KMS-11 (cell line): ENCODE results near the gene ZFPL1.

Experiments used
- H2AFZ ChIP-seq: fragments of 200-600 bp; sonication (generic); 2 replicates; pipeline ENCODE4 v1.6.1; 2016; ENCODE audit warnings: antibody characterized with exemption, mixed run types, low read depth
- H3K27ac ChIP-seq: fragments of 200-600 bp; sonication (generic); 2 replicates; pipeline ENCODE4 v1.6.1; 2016; ENCODE audit warnings: mild to moderate bottlenecking, mixed run types
- H3K27me3 ChIP-seq: fragments of 200-600 bp; sonication (generic); 2 replicates; pipeline ENCODE4 v1.6.1; 2017; ENCODE audit warnings: mild to moderate bottlenecking, low read depth, mixed run types, moderate library complexity; ENCODE audit not compliant: insufficient read depth
- H3K36me3 ChIP-seq: fragments of 200-600 bp; sonication (generic); 2 replicates; pipeline ENCODE4 v1.6.1; 2017; ENCODE audit warnings: mild to moderate bottlenecking, mixed run types; ENCODE audit not compliant: insufficient read depth
- H3K4me1 ChIP-seq: fragments of 200-600 bp; sonication (generic); 2 replicates; pipeline ENCODE4 v1.6.1; 2016; ENCODE audit warnings: mild to moderate bottlenecking, low read depth, mixed run types; ENCODE audit not compliant: poor library complexity, severe bottlenecking
- H3K4me2 ChIP-seq: fragments of 200-600 bp; sonication (generic); 2 replicates; pipeline ENCODE4 v1.7.0; 2016; ENCODE audit warnings: mild to moderate bottlenecking, mixed run types
- H3K4me3 ChIP-seq: fragments of 200-600 bp; sonication (generic); IDR thresholded peaks from 2 replicates; pipeline ENCODE4 v1.6.1; 2017; ENCODE audit warnings: low read depth, low read length, mixed read lengths; ENCODE audit not compliant: insufficient read depth
- H3K79me2 ChIP-seq: fragments of 200-600 bp; sonication (generic); 2 replicates; pipeline ENCODE4 v1.6.1; 2016; ENCODE audit warnings: low read depth, mixed run types; ENCODE audit not compliant: insufficient read depth
- H3K9ac ChIP-seq: fragments of 200-600 bp; sonication (generic); 2 replicates; pipeline ENCODE4 v1.6.1; 2016; ENCODE audit warnings: mild to moderate bottlenecking, mixed run types
- H4K20me1 ChIP-seq: fragments of 200-600 bp; sonication (generic); 2 replicates; pipeline ENCODE4 v1.6.1; 2016; ENCODE audit warnings: mild to moderate bottlenecking, mixed run types; ENCODE audit not compliant: insufficient read depth
- TF ChIP-seq, protein P1 (sequence below): fragments of 200-600 bp; sonication (generic); conservative IDR thresholded peaks from 2 replicates; pipeline ENCODE4 v1.6.1; 2017; ENCODE audit warnings: low read depth, mild to moderate bottlenecking, antibody characterized with exemption, low read length, moderate library complexity, mixed read lengths

Gene ZFPL1

DNA sequence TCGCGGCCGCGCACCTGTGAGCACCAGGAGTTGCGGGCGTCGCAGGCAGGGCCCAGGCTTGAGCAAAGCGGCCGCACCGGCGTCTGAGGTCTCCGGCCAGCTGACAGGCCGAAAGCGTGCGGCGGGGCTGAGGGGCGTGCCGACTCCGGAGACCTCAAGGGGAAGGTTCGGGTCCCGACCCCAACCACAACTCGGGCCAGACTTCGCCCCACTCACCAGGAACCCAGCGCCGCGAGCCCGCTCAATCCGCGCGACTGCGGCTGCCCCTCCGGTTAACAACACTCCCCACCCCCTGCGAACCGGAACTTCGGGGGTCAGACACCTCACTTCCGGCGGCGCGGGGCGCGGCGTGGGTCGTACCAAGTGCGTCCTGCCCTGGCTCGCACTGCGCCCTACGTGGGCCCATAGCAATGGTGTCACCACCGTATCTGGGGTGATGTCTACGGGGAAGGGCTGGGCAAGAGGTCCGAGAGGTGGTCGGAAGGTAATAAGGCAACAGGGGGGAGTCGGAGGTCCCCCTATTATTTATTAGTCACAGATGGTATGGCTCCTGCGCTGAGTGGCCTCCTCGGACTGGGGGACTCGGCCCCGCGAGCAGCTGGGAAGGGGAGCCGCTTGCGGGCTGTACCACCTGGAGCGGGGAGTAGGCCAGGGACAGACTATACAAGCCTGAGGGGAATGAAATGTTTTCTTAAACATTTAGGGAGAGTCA, 50.4 kb downstream of the ZFPL1 start, which contains the start of gene SYVN1:
Gene SYVN1 (minus strand): TSS at position 280 of the 712 bp plus-strand sequence. CDS start 918 bp downstream, outside the sequence.
- Histone ChIP-seq H2AFZ (peak within 1 kb of the TSS; percentile 48), H3K9ac (peak within 1 kb of the TSS; percentile 99), H3K4me2 (peak within 1 kb of the TSS; percentile 80), H3K4me3 (peak within 1 kb of the TSS; percentile 37), H3K27me3 (no peaks in the 10 kb centered on the region), H3K27ac (peak within 1 kb of the TSS; percentile 94), H4K20me1 (no peaks in the 10 kb centered on the region), H3K36me3 (no peaks in the 10 kb centered on the region), H3K79me2 (peaks cover 14% of the 10 kb centered on the region), H3K4me1 (peaks cover 25% of the 10 kb centered on the region)
- TF ChIP-seq, protein P1, sequence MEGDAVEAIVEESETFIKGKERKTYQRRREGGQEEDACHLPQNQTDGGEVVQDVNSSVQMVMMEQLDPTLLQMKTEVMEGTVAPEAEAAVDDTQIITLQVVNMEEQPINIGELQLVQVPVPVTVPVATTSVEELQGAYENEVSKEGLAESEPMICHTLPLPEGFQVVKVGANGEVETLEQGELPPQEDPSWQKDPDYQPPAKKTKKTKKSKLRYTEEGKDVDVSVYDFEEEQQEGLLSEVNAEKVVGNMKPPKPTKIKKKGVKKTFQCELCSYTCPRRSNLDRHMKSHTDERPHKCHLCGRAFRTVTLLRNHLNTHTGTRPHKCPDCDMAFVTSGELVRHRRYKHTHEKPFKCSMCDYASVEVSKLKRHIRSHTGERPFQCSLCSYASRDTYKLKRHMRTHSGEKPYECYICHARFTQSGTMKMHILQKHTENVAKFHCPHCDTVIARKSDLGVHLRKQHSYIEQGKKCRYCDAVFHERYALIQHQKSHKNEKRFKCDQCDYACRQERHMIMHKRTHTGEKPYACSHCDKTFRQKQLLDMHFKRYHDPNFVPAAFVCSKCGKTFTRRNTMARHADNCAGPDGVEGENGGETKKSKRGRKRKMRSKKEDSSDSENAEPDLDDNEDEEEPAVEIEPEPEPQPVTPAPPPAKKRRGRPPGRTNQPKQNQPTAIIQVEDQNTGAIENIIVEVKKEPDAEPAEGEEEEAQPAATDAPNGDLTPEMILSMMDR: no peak

DNA sequence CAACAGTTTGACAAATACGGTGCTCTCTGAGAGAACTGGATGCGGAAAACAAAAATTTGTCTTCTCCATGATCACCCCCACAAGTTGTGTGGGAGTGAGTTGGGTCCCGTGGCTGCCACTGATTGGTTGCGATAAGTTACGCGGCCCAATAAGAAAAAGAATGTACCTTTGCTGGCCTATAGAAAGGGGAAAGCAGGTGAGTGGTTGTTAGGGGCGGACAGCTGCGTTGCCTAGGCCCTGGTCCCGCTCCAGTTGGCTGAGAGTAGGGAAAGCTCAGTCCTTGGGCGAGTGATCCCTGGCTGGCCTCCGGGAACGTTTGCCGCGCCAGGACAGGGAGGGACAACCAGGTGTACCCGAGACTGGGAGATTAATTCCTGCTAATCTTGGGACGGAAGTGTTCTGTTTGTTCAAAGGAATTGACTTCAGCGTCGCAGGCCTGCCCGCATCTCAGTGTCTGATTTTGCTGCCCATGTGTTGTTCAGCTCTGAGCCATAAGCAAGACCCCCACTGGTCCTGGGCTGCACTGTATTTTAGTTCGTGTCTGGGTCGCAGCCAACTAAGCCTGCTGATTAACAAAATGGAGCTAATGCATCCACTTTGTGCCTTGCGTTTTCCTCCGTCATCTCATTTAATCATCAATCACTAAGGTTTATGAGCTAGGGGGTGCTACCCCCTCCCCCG, 51.1 kb downstream of the ZFPL1 start:
- H3K27ac ChIP-seq: peak overlapping the region; percentile 94
- peak overlapping the region; percentile 48 for H2AFZ ChIP-seq
- no peaks in the 10 kb centered on the region for H4K20me1 ChIP-seq
- peaks cover 14% of the 10 kb centered on the region for H3K79me2 ChIP-seq
- H3K4me1 ChIP-seq: peaks cover 25% of the 10 kb centered on the region
- no peaks in the 10 kb centered on the region for H3K36me3 ChIP-seq
- peak overlapping the region; percentile 99 for H3K9ac ChIP-seq
- TF ChIP-seq, protein P1: no peak
- H3K4me3 ChIP-seq: peak overlapping the region; percentile 37
- no peaks in the 10 kb centered on the region for H3K27me3 ChIP-seq
- peak overlapping the region; percentile 80 for H3K4me2 ChIP-seq

DNA sequence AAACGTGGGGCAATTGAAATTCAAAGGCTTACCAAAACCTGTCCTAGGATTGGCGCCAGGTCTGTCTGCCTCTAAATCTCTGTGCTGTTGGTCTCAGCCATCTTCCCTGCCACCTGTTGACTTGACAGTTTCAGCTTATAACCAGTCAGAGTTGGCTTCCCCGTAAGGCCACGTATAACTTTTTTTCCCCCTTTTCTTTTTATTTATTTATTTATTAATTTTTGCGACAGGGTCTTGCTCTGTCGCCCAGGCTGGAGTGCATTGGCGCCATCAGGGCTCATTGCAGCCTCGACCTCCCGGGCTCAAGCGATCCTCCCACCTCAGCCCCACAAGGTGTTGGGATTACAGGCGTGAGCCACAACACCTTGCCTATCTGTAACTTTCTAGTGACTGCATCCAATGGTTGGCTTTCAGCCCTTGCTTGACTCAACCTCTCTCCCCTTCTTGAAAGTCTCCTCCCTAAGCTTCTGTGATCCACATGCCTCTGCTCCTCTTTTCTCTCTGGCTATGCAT, 51.7 kb downstream of the ZFPL1 start:
- TF ChIP-seq, protein P1: no peak
- Histone ChIP-seq H3K27ac (peak overlapping the region; percentile 94), H3K4me1 (peaks cover 25% of the 10 kb centered on the region), H3K27me3 (no peaks in the 10 kb centered on the region), H3K79me2 (peaks cover 14% of the 10 kb centered on the region), H2AFZ (peak overlapping the region; percentile 48; the same call in 1 of the 2 replicates), H3K36me3 (no peaks in the 10 kb centered on the region), H3K4me2 (peak overlapping the region; percentile 80), H3K4me3 (no peak overlapping the region), H4K20me1 (no peaks in the 10 kb centered on the region), H3K9ac (peak overlapping the region; percentile 99)

DNA sequence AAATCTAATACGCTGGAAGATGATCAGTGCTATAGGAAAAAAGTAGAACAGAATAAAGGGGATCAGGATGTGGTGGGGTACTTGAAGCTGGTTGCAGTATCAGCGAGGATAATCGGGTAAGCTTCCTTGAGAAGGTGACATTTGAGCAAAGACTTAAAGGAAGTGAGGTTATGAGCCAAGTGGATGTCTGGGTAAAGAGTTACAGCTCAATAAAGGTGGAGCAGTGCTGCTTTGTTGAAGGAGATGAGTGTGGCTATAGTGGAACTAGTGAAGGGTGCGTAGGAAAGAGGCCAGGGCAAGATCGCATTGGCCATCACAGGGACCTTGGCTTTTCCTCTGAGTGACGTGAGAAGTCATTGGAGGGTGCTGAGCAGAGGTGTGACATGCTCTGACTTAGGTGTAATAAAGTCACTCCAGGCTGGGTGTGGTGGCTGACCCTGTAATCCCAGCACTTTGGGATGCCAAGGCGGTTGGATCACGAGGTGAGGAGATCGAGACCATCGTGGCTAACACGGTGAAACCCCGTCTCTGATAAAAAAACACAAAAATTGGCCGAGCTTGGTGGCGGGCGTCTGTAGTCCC, 52.6 kb downstream of the ZFPL1 start:
- Histone ChIP-seq H3K27ac (no peak overlapping the region), H4K20me1 (no peaks in the 10 kb centered on the region), H3K27me3 (no peaks in the 10 kb centered on the region), H3K4me2 (peak overlapping the region; percentile 80; the same call in 1 of the 2 replicates), H3K36me3 (no peaks in the 10 kb centered on the region), H3K4me3 (no peak overlapping the region), H3K79me2 (peaks cover 14% of the 10 kb centered on the region), H3K4me1 (peaks cover 25% of the 10 kb centered on the region), H2AFZ (no peak overlapping the region), H3K9ac (no peak overlapping the region)
- TF ChIP-seq, protein P1: no peak
